GM12878 (cell line): ENCODE measurements around the gene ARMH1. TPM values are rescaled to one million over a fixed set of nuclear protein-coding genes. Genes with fewer than 3 reads are reported as not detected.

Experiments
- BCL11A ChIP-seq: IDR thresholded peaks from 2 replicates; pipeline ENCODE4 v1.6.1; 2011; ENCODE audit warnings: low read depth, low read length
- CBFB ChIP-seq: IDR thresholded peaks from 2 replicates; pipeline ENCODE4 v1.6.1; 2016; ENCODE audit warnings: antibody characterized with exemption, low read depth
- CEBPB ChIP-seq, 2 experiments: fragments of 150-350 bp in 1 of 2; IDR thresholded peaks; 2 replicates each; pipeline ENCODE4 v1.6.1; 2012 to 2014; ENCODE audit warnings: low read depth in 2 of 2, low read length in 2 of 2, borderline replicate concordance in 1 of 2, inconsistent platforms in 1 of 2
- CEBPZ ChIP-seq: fragments of 150-350 bp; IDR thresholded peaks from 2 replicates; pipeline ENCODE4 v1.6.1; 2016; ENCODE audit warnings: low read depth, low read length
- EED ChIP-seq: sonication (generic); IDR thresholded peaks from 2 replicates; pipeline ENCODE4 v1.6.1; 2016; ENCODE audit warnings: antibody characterized with exemption, low read depth
- EGR1 ChIP-seq, 2 experiments: IDR thresholded peaks; 1 replicate in 1 of 2; 2 replicates in 1 of 2; pipeline ENCODE4 v1.6.1; 2011 to 2012; ENCODE audit warnings: low read depth in 2 of 2, low read length in 2 of 2, borderline replicate concordance in 1 of 2, mild to moderate bottlenecking in 1 of 2, moderate library complexity in 1 of 2
- ESRRA ChIP-seq: IDR thresholded peaks from 2 replicates; pipeline ENCODE4 v1.6.1; 2012; ENCODE audit warnings: mild to moderate bottlenecking, low read length, improper control_type of control experiment
- FOXM1 ChIP-seq: IDR thresholded peaks from 2 replicates; pipeline ENCODE4 v1.6.1; 2012; ENCODE audit warnings: low read depth, mild to moderate bottlenecking, inconsistent platforms, low read length, moderate library complexity
- NR2F1 ChIP-seq: fragments of 450-650 bp; conservative IDR thresholded peaks from 2 replicates; pipeline ENCODE4 v1.6.1; 2017; ENCODE audit warnings: mild to moderate bottlenecking
- NRF1 ChIP-seq: conservative IDR thresholded peaks from 2 replicates; pipeline ENCODE4 v1.6.1; 2011; ENCODE audit warnings: mild to moderate bottlenecking, low read depth, low read length, improper control_type of control experiment
- SUZ12 ChIP-seq: fragments of 200-600 bp; sonication (generic); IDR thresholded peaks from one replicate; pipeline ENCODE4 v1.6.1; 2018; ENCODE audit warnings: antibody characterized with exemption, mild to moderate bottlenecking; ENCODE audit not compliant: unreplicated experiment
- TBL1XR1 ChIP-seq: IDR thresholded peaks from 2 replicates; pipeline ENCODE4 v1.6.1; 2012; ENCODE audit warnings: low read depth, low read length, improper control_type of control experiment
- ZBED1 ChIP-seq: IDR thresholded peaks from 2 replicates; pipeline ENCODE4 v1.6.1; 2016; ENCODE audit warnings: borderline replicate concordance
- ZBTB11 ChIP-seq: fragments of 450-650 bp; formaldehyde crosslinking; IDR thresholded peaks from 2 replicates; pipeline ENCODE4 v1.5.0; 2022; ENCODE audit warnings: mild to moderate bottlenecking, missing genetic modification characterization
- ZBTB40 ChIP-seq: fragments of 450-650 bp; IDR thresholded peaks from 2 replicates; pipeline ENCODE4 v1.6.1; 2016; ENCODE audit warnings: mild to moderate bottlenecking, moderate library complexity, borderline replicate concordance
- ZNF687 ChIP-seq: fragments of 450-650 bp; IDR thresholded peaks from 2 replicates; pipeline ENCODE4 v1.6.1; 2017; ENCODE audit warnings: mild to moderate bottlenecking, moderate library complexity
- polyA plus RNA-seq, 11 experiments: library from polyadenylated mRNA; depleted of rRNA in 4 of 11; unstranded in 6 of 11; stranded (reverse) in 5 of 11; fragments of >200 nt; fragmentation: Nextera tagmentation in 4 of 11; fragmentation: Illumina TruSeq in 1 of 11; extraction: Ambion mirVana in 4 of 11; extraction: Trizol in 1 of 11; gene quantifications; 1 replicate in 1 of 11; 2 replicates in 10 of 11; pipeline versions ENCODE4 v1.2.1 to v1.2.3, GENCODE V29; 2011 to 2016; ENCODE audit warnings: inconsistent platforms in 2 of 11, missing spikeins in 2 of 11, low read depth in 1 of 11
- total RNA-seq, 4 experiments: library from RNA; depleted of rRNA in 3 of 4; stranded (reverse); fragments of >200 nt in 3 of 4; fragmentation: Illumina TruSeq in 1 of 4; extraction: Trizol in 1 of 4; gene quantifications; 2 replicates each; pipeline versions ENCODE4 v1.2.1 to v1.2.3, GENCODE V29; 2013 to 2021

Gene ARMH1
- total and polyA plus RNA-seq, 10 of the 15 experiments (the other 5 are each of a cell fraction or from before 2014, with no cell fraction given) = 0.93 to 43.9 (median 8.2) TPM

- TF ChIP-seq ESRRA (peak; percentile 77; the same call in 1 of the 2 replicates), ZBED1 (peak; percentile 85; the same call in 1 of the 2 replicates), FOXM1 (peak; percentile 92), NR2F1 (peak; percentile 91), EGR1 (IDR thresholded peaks at IDR 0.05; ENCODE audit: borderline replicate concordance in 1 of 2, low read depth in 2 of 2, low read length in 2 of 2) (no peak), CBFB (peak; percentile 79; the same call in 1 of the 2 replicates), NRF1 (no peak), SUZ12 (no peak), ZBTB40 (no peak), EED (peak; percentile 97), ZNF687 (no peak), TBL1XR1 (no peak), CEBPB (IDR thresholded peaks at IDR 0.05; ENCODE audit: borderline replicate concordance in 1 of 2, low read depth in 2 of 2, low read length in 2 of 2) (no peak), ZBTB11 (CRISPR knock-in tag) (no peak), BCL11A (peak; percentile 85), CEBPZ (no peak)
These were observed 10.0 kb downstream of the ARMH1 start (continued) for GRCh38 chr1:44684525-44684924.
